OCI-LY7 (cell line): ENCODE measurements around the gene TEKTIP1. TPM values are rescaled to one million over a fixed set of nuclear protein-coding genes. Genes with fewer than 3 reads are reported as not detected.

Experiments used
- BruUV-seq: library from RNA; stranded (reverse); fragments of 400-500 nt; replicated peaks from 2 replicates; lab custom pipeline; 2021; lab: Mats Ljungman, UMichigan
- CTCF ChIA-PET: fragments of 300-600 bp; sonication (Branson Sonifier 250); formaldehyde crosslinking; loops from one replicate; lab custom pipeline; 2022; ENCODE audit warnings: antibody characterized with exemption; ENCODE audit not compliant: unreplicated experiment; lab: Charles Lee
- POLR2A ChIA-PET: fragments of 300-600 bp; sonication (Branson Sonifier 250); formaldehyde crosslinking; loops from one replicate; lab custom pipeline; 2022; ENCODE audit warnings: antibody characterized with exemption; lab: Charles Lee
- DNase-seq: peaks from one replicate; pipeline ENCODE4 v3.0.0-alpha.2; 2015; ENCODE audit warnings: low spot score
- H2AFZ ChIP-seq: fragments of 200-600 bp; sonication (generic), shearing (Covaris generic); 2 replicates; pipeline ENCODE4 v1.6.1; 2014; ENCODE audit warnings: mild to moderate bottlenecking, antibody characterized with exemption, low read length, moderate library complexity
- H3K27ac ChIP-seq: fragments of 200-600 bp; sonication (generic); 2 replicates; pipeline ENCODE4 v1.5.1; 2014; ENCODE audit warnings: mixed run types, low read depth, mild to moderate bottlenecking, moderate library complexity, low read length, inconsistent platforms; ENCODE audit not compliant: poor library complexity, severe bottlenecking
- H3K36me3 ChIP-seq: fragments of 200-600 bp; sonication (generic); 2 replicates; pipeline ENCODE4 v1.6.1; 2014; ENCODE audit warnings: mild to moderate bottlenecking, antibody characterized with exemption, low read length, moderate library complexity, mixed read lengths; ENCODE audit not compliant: insufficient read depth
- H3K4me1 ChIP-seq: fragments of 200-600 bp; sonication (generic); 2 replicates; pipeline ENCODE4 v1.5.1; 2014; ENCODE audit warnings: mild to moderate bottlenecking, low read length; ENCODE audit not compliant: insufficient read depth, poor library complexity, severe bottlenecking
- H3K4me2 ChIP-seq: fragments of 200-600 bp; sonication (generic); 2 replicates; pipeline ENCODE4 v1.6.1; 2014; ENCODE audit warnings: mild to moderate bottlenecking, low read length
- H3K4me3 ChIP-seq: fragments of 200-600 bp; sonication (generic); 2 replicates; pipeline ENCODE4 v1.5.1; 2014; ENCODE audit warnings: mild to moderate bottlenecking, low read depth, low read length; ENCODE audit not compliant: poor library complexity, severe bottlenecking
- H3K79me2 ChIP-seq: fragments of 200-600 bp; sonication (generic); 2 replicates; pipeline ENCODE4 v1.6.1; 2016; ENCODE audit warnings: low read depth, mild to moderate bottlenecking, low read length, moderate library complexity, mixed read lengths; ENCODE audit not compliant: insufficient read depth
- H3K9me2 ChIP-seq: fragments of 200-600 bp; sonication (generic); 2 replicates; pipeline ENCODE4 v1.6.1; 2016; ENCODE audit warnings: mild to moderate bottlenecking, low read length, mixed read lengths; ENCODE audit not compliant: insufficient read depth
- H3K9me3 ChIP-seq: fragments of 200-600 bp; sonication (generic); 2 replicates; pipeline ENCODE4 v1.6.1; 2014; ENCODE audit warnings: mild to moderate bottlenecking, mixed run types, low read length, mixed read lengths
- H4K20me1 ChIP-seq: fragments of 200-600 bp; sonication (generic); 2 replicates; pipeline ENCODE4 v1.6.1; 2014; ENCODE audit warnings: mild to moderate bottlenecking, antibody characterized with exemption, low read length, moderate library complexity, mixed read lengths; ENCODE audit not compliant: insufficient read depth
- CTCF ChIP-seq: fragments of 200-600 bp; sonication (generic); conservative IDR thresholded peaks from 2 replicates; pipeline ENCODE4 v1.5.1; 2014; ENCODE audit warnings: mild to moderate bottlenecking, antibody characterized with exemption, low read length, moderate library complexity, mixed read lengths
- EZH2phosphoT487 ChIP-seq: fragments of 200-600 bp; sonication (generic); IDR thresholded peaks from 2 replicates; pipeline ENCODE4 v1.6.1; 2018; ENCODE audit warnings: low read depth, borderline replicate concordance, mild to moderate bottlenecking, mixed run types, antibody characterized with exemption, low read length, moderate library complexity, mixed read lengths
- intact Hi-C: fragments of 100-400 bp; cut with micrococcal nuclease; formaldehyde crosslinking; loops from one replicate; pipeline ENCODE4 v1.10.0; 2022; ENCODE audit not compliant: unreplicated experiment
- total RNA-seq, 2 experiments: library from RNA; depleted of rRNA in 1 of 2; stranded (reverse); fragments of >200 nt in 1 of 2; shearing (Covaris generic) in 1 of 2; gene quantifications; 2 replicates each; pipeline ENCODE4 v1.2.3, GENCODE V29; 2014 to 2022

The TEKTIP1 gene
- total RNA-seq, 2 experiments from 2014 or later = 0.44 to 7.0 TPM

DNA sequence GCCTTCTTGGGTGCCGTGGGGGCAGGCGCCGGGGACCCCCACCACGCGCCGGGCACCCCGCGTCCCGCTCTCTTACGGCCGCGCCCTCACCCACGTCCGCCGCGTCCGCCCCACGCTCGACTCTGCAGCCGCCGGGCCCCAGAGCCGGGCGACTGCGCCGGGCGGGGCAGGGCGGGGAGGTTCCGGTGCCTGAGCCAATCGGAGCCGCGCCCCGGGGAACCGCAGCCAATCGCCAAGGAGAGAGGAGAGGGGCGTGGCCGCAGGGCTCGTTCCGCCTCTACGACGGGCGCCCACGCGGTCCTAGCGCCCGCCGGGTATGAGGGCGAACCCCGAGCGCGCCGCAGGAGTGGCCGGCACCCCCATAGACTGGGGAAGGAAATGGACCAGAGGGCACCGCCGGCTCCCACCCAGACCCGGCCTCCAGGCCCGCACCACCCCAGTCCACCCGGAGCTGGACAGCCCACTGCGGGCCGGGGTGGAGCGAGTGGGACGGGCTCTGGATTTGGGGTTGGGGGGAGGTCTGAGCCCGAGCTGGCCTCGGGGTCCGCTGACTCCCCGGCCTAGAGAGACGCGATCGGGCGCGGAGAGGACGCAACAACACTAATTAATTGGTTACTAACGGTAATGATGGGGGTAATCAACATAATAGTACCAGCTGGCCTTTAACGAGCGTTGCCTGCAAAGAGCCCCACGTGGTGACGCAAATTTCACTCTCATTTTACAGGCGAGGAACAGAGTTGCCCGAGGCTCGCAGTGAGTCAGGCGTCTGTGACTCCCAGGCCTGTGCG is 18.7 kb downstream of the TEKTIP1 start, which contains the start of gene MFSD12:
TSS of gene MFSD12 (minus strand) at position 126 of the 788 bp plus-strand sequence. CDS start 183 bp downstream, outside the sequence.
- H3K4me3 ChIP-seq = peak within 1 kb of the TSS; percentile 72
- DNase-seq = peak; percentile 95
- CTCF ChIA-PET = interaction anchor here (0.6 kb wide), 1 partner anchor 31 kb away, joined by 3 read pairs; no protein-coding TSS in a partner anchor
- TF ChIP-seq CTCF = no peak
- TF ChIP-seq EZH2phosphoT487 = no peak
- H4K20me1 ChIP-seq = 0 out of 2 replicates have a peak, but pooled peaks cover 4% of the 10 kb centered on the region
- TSS peak; percentile 79 for BruUV-seq
- no peaks in the 10 kb centered on the region; the same call in 1 of the 2 replicates for H3K36me3 ChIP-seq
- H3K9me3 ChIP-seq = no peaks in the 10 kb centered on the region
- no peaks in the 10 kb centered on the region for H3K9me2 ChIP-seq
- H3K79me2 ChIP-seq = peaks cover 39% of the 10 kb centered on the region; the same call in 1 of the 2 replicates
- peaks cover 74% of the 10 kb centered on the region for H3K4me1 ChIP-seq
- POLR2A ChIA-PET = interaction anchor here (0.6 to 1.6 kb wide), 2 partner anchors 16 to 260 kb away, joined by 3 to 5 read pairs; no protein-coding TSS in a partner anchor
- intact Hi-C loops = loop anchor here (1.0 kb wide), 1 partner anchor 15 kb away; the partner anchor contains the start of gene HMG20B
- H3K4me2 ChIP-seq = peak within 1 kb of the TSS; percentile 91
- H2AFZ ChIP-seq = peak within 1 kb of the TSS; percentile 82
- H3K27ac ChIP-seq = peak within 1 kb of the TSS; percentile 51

- no peak for TF ChIP-seq CTCF
- Histone ChIP-seq H3K36me3 (no peaks in the 10 kb centered on the region), H3K27ac (no peak overlapping the region), H3K4me3 (no peak overlapping the region), H4K20me1 (no peaks in the 10 kb centered on the region), H3K79me2 (no peaks in the 10 kb centered on the region), H3K9me2 (no peaks in the 10 kb centered on the region), H2AFZ (no peak overlapping the region), H3K4me1 (peaks cover 23% of the 10 kb centered on the region), H3K4me2 (no peak overlapping the region), H3K9me3 (no peaks in the 10 kb centered on the region)
- BruUV-seq = no TSS peak
- intact Hi-C loops = no loop called here
- DNase-seq = no peak
- ChIA-PET POLR2A (interaction anchor here (0.6 kb wide), 1 partner anchor 10 kb away, joined by 4 read pairs; no protein-coding TSS in a partner anchor), CTCF (interaction anchor here (0.9 kb wide), 1 partner anchor 18 kb away, joined by 4 read pairs; no protein-coding TSS in a partner anchor)
These were observed 24.9 kb downstream of the TEKTIP1 start for GRCh38 chr19:3563709-3564524.
